Esophagus squamous epithelium (tissue), 5 donors: Measurements from ENCODE around the gene MFN2. TPM values are rescaled to one million over a fixed set of nuclear protein-coding genes. Genes with fewer than 3 reads are reported as not detected.

Experiments
- DNase-seq: peaks from one replicate; lab custom pipeline; 2025; lab: John Stamatoyannopoulos, UW
- H3K27ac ChIP-seq, 4 donors: fragments of 200-600 bp; sonication (generic); one replicate each; pipeline ENCODE4 v1.5.1; 2016 to 2019; ENCODE audit warnings: mild to moderate bottlenecking in 1 of 4
- H3K27me3 ChIP-seq, 4 donors: fragments of 200-600 bp; sonication (generic); 1 replicate in 3 of 4; 2 replicates in 1 of 4; pipeline versions ENCODE4 v1.5.1 to v1.6.0; 2017 to 2021; ENCODE audit warnings: antibody characterized with exemption in 1 of 4
- H3K36me3 ChIP-seq, 3 donors: fragments of 200-600 bp; sonication (generic); one replicate each; pipeline ENCODE4 v1.5.1; 2016 to 2019
- H3K4me1 ChIP-seq, 3 donors: fragments of 200-600 bp; sonication (generic); one replicate each; pipeline ENCODE4 v1.5.1; 2017 to 2019
- H3K4me3 ChIP-seq, 4 donors: fragments of 200-600 bp; sonication (generic); 1 replicate in 3 of 4; 2 replicates in 1 of 4; pipeline ENCODE4 v1.5.1; 2016 to 2019; ENCODE audit warnings: mild to moderate bottlenecking in 2 of 4, moderate library complexity in 1 of 4
- H3K9me3 ChIP-seq, 3 donors: fragments of 200-600 bp; sonication (generic); one replicate each; pipeline ENCODE4 v1.5.1; 2016 to 2019
- CTCF ChIP-seq, 6 experiments: fragments of 450-650 bp in 4 of 6; fragments of 200-600 bp in 2 of 6; sonication (generic) in 2 of 6; IDR thresholded peaks; one replicate each; pipeline ENCODE4 v1.5.1; 2016 to 2019; ENCODE audit warnings: antibody characterized with exemption in 6 of 6, mild to moderate bottlenecking in 4 of 6, moderate library complexity in 4 of 6
- POLR2A ChIP-seq, 4 donors: fragments of 450-650 bp; IDR thresholded peaks; one replicate each; pipeline ENCODE4 v1.6.1; 2017; ENCODE audit warnings: antibody characterized with exemption in 4 of 4, mild to moderate bottlenecking in 4 of 4, moderate library complexity in 3 of 4
- WGBS, 2 donors: methylation state at CpG; one replicate each; pipeline ENCODE4 v1.1.5; 2018; 5-methylcytosine and 5-hydroxymethylcytosine counted together
- intact Hi-C: fragments of 100-400 bp; cut with DNase I; formaldehyde crosslinking; loops from one replicate; pipeline ENCODE4 v1.15.0; 2022
- total RNA-seq, 4 donors: library from RNA; depleted of rRNA; stranded (reverse); fragments of >200 nt; gene quantifications; one replicate each; pipeline ENCODE4 v1.1.0, GENCODE V29; 2016
- donor health status: DM: yes; HTN: yes; CAD: no.

MFN2 gene
- total RNA-seq, 4 donors from 2014 or later = 64.4 to 96.9 (median 78.7) TPM

DNA sequence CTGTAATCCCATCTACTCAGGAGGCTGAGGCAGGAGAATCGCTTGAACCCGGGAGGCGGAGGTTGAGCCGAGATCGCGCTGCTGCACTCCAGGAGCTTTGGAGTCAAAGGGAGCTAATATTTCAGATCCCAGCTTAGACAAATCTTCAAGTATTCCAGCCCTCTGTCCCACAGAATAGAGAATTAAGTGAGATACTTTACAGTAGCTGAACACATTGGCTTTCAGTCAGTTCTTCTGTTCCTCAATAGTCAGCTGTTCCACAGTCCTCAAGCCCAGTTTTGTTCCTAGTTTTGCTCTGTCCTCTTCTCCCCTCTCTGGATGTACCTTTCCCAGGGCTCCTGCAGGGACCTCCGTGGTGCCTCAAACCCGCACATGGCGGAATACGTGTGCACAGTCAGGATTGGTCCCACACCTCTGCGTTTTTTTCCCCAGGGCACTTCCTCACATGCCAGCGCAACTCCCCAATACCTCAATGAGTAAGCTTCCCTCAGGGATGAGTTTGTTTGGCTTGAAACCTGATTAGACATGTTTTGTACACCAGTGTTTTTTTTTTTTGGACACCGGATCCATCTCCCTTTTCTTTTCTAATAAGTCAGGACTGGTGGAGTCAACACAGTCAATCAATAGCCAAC lies 1.2 kb downstream of the MFN2 start:
- Histone ChIP-seq H3K36me3 (peaks cover 6 to 46% (median 24%) of the 10 kb centered on the region in 3 donors), H3K4me3 (peak overlapping the region; percentile 66 to 98 (median 82)), H3K27me3 (no peaks in the 10 kb centered on the region), H3K9me3 (no peaks in the 10 kb centered on the region), H3K27ac (peak overlapping the region; percentile 93 to 100 (median 97)), H3K4me1 (peaks cover 29 to 81% (median 52%) of the 10 kb centered on the region in 3 donors)
- TF ChIP-seq POLR2A (IDR thresholded peaks at IDR 0.05) = peak in 1 of 4 donors; percentile 47
- no peak for TF ChIP-seq CTCF (IDR thresholded peaks at IDR 0.05)
- DNase-seq = no peak
- WGBS, 2 donors = 39 to 53% methylated on average over 12 to 13 of the region's 13 CpGs
- intact Hi-C loops = no loop called here

GRCh38 chr1:11982010-11982392 lies 1.8 kb downstream of the MFN2 start:
- DNase-seq = no peak
- Histone ChIP-seq H3K4me1 (peaks cover 29 to 85% (median 52%) of the 10 kb centered on the region in 3 donors), H3K4me3 (peak overlapping the region in 3 of 4 donors; percentile 4 to 98 (median 45)), H3K27me3 (no peaks in the 10 kb centered on the region), H3K36me3 (peaks cover 6 to 51% (median 24%) of the 10 kb centered on the region in 3 donors), H3K9me3 (no peaks in the 10 kb centered on the region), H3K27ac (peak overlapping the region; percentile 93 to 100 (median 97))
- TF ChIP-seq CTCF (IDR thresholded peaks at IDR 0.05) (peak in 4 of 6 experiments; percentile 32 to 55 (median 48)), POLR2A (IDR thresholded peaks at IDR 0.05) (no peak)
- intact Hi-C loops = no loop called here
- 33 to 40% methylated on average over 3 of the region's 3 CpGs for WGBS, 2 donors

DNA sequence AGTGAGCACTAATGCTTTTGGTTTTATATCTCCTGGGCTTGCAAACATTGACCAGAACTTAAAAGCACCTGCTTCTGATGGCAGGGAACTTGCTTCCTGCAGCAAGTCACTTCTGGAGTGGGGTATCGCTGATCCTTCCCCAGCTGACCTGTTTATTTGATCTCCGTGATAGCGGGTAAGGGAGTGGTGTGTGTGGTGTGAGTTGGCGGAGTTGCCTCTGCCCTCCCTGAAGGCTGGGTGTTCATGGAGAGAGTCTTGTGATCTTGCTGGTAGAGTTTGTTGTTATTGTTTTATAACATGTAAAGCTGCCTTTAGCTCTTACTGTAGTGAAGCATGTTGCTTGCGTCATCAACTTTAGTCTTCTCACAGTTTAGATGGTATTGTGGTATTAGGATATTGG lies 3.9 kb downstream of the MFN2 start:
- no peak overlapping the region for H3K27ac ChIP-seq

GRCh38 chr1:11984576-11984975 lies 4.3 kb downstream of the MFN2 start:
- TF ChIP-seq CTCF (IDR thresholded peaks at IDR 0.05) (no peak), POLR2A (IDR thresholded peaks at IDR 0.05) (no peak)
- Histone ChIP-seq H3K27me3 (no peaks in the 10 kb centered on the region), H3K36me3 (peaks cover 6 to 77% (median 38%) of the 10 kb centered on the region in 3 donors), H3K4me3 (no peak overlapping the region), H3K27ac (peak overlapping the region in 1 of 4 donors; percentile 29), H3K4me1 (peaks cover 21 to 63% (median 39%) of the 10 kb centered on the region in 3 donors), H3K9me3 (no peaks in the 10 kb centered on the region)
- 81 to 85% methylated on average over 5 to 6 of the region's 6 CpGs for WGBS, 2 donors
- intact Hi-C loops = no loop called here
- no peak for DNase-seq

More for the DNA sequence above, 3.9 kb downstream of the MFN2 start:
- TF ChIP-seq CTCF (IDR thresholded peaks at IDR 0.05) (no peak), POLR2A (IDR thresholded peaks at IDR 0.05) (no peak)
- no peak for DNase-seq
- no peaks in the 10 kb centered on the region for H3K27me3 ChIP-seq
- intact Hi-C loops = no loop called here
- no peak overlapping the region for H3K4me3 ChIP-seq
- H3K36me3 ChIP-seq = peaks cover 6 to 72% (median 33%) of the 10 kb centered on the region in 3 donors
- whole genome bisulfite sequencing, 2 donors = 61 to 82% methylated on average over 5 of the region's 5 CpGs
- H3K9me3 ChIP-seq = no peaks in the 10 kb centered on the region
- peaks cover 26 to 67% (median 44%) of the 10 kb centered on the region in 3 donors for H3K4me1 ChIP-seq

- WGBS, 2 donors = 87 to 92% methylated on average over 3 of the region's 3 CpGs
- TF ChIP-seq POLR2A (IDR thresholded peaks at IDR 0.05) (no peak), CTCF (IDR thresholded peaks at IDR 0.05) (no peak)
- Histone ChIP-seq H3K4me1 (peaks cover 20 to 65% (median 40%) of the 10 kb centered on the region in 3 donors), H3K9me3 (no peaks in the 10 kb centered on the region), H3K27ac (peak overlapping the region in 1 of 4 donors; percentile 29), H3K36me3 (peaks cover 11 to 83% (median 44%) of the 10 kb centered on the region in 3 donors), H3K4me3 (no peak overlapping the region), H3K27me3 (no peaks in the 10 kb centered on the region)
- no peak for DNase-seq
- intact Hi-C loops = no loop called here
Observed at GRCh38 chr1:11985171-11985570, 4.9 kb downstream of the MFN2 start.
